ENCODE data around the gene GUCA1A. TPM values are rescaled to one million over a fixed set of nuclear protein-coding genes. Genes with fewer than 3 reads are reported as not detected.
"Not testable (repeated sequence)": the region's sequence is repeated elsewhere in the genome, so short reads cannot be mapped to it uniquely, and the experiment has no call there.

The GUCA1A gene
- total RNA-seq, 4 donors from 2014 or later: not detected

DNA sequence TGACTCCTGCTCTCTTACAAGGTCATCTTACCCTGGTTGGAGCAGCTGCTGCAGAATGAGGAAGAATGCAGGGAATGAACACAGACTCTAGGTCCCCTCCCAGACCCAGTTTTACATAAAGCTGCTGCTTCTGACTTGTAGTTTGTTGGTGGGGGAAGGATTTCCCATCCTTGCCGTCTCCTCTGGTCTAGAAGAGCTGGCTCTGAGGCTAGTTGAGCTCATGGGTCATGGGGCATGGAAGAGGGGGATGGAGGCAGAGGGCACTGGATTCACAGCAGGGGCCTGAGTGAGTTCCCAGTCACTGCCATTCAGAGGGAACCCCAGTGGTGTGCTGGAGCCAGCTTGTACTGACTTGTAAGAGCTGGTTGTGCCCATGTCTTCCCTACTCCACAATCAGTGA lies 9.2 kb upstream of the GUCA1A start:
- no peak overlapping the region for H3K4me3 ChIP-seq
- intact Hi-C loops (cut with DNase I; ENCODE audit: low total_unique reads) (no loop called here), in situ Hi-C loops (cut with MboI; ENCODE audit: low pct_ligation_motif_present in 1 of 4, low pct_unique_long_range_greater_than_20kb in 1 of 4, low sequenced_read_pairs in 3 of 4) (loop anchor here in 2 of 4 donors (10.0 kb wide), 1 partner anchor 89 kb away; no protein-coding TSS in a partner anchor)
- H3K9me3 ChIP-seq: no peaks in the 10 kb centered on the region
- 42% methylated on average over 1 of the region's 1 CpG; no CpG with 5 or more reads in 1 of the 2 donors for WGBS, 2 donors (ENCODE audit: low coverage in 1 of 2)
- no peaks in the 10 kb centered on the region for H3K27me3 ChIP-seq
- H3K4me1 ChIP-seq: peaks cover 0 to 4% (median 1%) of the 10 kb centered on the region in 4 donors
- no peaks in the 10 kb centered on the region for H3K36me3 ChIP-seq
- H3K27ac ChIP-seq: no peak overlapping the region
- TF ChIP-seq POLR2A (IDR thresholded peaks at IDR 0.05) (no peak), EP300 (IDR thresholded peaks at IDR 0.05; ENCODE audit: low read depth) (no peak)
- TF ChIP-seq, protein P1, sequence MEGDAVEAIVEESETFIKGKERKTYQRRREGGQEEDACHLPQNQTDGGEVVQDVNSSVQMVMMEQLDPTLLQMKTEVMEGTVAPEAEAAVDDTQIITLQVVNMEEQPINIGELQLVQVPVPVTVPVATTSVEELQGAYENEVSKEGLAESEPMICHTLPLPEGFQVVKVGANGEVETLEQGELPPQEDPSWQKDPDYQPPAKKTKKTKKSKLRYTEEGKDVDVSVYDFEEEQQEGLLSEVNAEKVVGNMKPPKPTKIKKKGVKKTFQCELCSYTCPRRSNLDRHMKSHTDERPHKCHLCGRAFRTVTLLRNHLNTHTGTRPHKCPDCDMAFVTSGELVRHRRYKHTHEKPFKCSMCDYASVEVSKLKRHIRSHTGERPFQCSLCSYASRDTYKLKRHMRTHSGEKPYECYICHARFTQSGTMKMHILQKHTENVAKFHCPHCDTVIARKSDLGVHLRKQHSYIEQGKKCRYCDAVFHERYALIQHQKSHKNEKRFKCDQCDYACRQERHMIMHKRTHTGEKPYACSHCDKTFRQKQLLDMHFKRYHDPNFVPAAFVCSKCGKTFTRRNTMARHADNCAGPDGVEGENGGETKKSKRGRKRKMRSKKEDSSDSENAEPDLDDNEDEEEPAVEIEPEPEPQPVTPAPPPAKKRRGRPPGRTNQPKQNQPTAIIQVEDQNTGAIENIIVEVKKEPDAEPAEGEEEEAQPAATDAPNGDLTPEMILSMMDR (IDR thresholded peaks at IDR 0.05): no peak
- DNase-seq: no peak

DNA sequence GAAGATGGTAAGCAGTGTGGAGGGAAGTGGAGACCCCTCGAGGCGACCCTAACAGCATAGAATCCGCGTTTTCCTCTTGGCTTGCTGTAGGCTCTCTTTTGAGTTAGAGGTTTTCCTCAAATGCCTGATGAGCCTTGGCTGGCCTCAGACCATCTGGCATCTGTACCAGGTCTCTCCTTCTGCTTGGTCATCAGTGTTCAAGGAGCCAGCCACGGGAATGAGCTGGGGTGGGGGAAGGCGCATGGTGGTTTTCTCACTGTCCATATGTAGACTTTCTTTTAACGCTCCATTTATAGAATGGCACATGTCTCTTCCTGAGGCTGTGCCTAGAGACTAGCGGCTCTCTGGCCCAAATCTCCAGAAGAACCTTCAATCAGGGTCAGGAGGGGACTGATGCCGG lies 8.1 kb upstream of the GUCA1A start:
- intact Hi-C loops (cut with DNase I; ENCODE audit: low total_unique reads): no loop called here

DNA sequence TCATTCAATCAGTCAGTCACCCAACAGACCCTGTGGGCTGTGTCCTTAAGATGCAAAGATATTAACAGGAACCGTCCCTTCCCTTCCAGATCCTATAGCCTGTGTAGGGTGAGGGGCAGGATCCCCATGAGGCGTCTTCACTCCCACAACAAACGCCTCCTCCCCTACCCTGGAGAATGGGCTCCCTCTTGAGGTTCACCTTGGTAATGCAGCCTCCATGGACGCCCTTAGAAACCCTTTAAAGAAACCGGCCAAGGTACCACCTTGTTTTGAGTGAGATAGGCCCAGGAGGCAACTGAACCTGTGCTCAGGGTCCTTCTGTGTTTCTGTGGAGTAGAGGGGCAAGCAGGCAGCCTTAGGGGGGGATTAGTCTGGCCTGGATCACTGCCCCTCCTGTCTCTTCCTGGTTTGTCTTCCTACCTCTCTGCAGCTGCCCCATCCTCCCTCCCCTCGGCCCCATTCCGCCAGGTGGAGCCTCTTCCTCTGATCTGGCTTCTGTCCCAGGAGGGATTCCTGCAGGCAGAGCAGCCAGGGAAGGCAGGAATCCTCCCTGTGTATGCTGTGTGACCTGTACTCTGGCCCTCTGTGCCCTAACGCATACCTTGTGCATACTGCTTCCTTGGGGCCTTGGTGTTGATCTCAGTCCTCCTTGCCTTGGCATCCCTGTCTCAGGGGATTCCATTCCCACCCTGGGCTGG lies 6.6 kb upstream of the GUCA1A start:
- Histone ChIP-seq H3K27me3 (no peaks in the 10 kb centered on the region), H3K9me3 (no peaks in the 10 kb centered on the region), H3K4me1 (peaks cover 0 to 4% (median 1%) of the 10 kb centered on the region in 4 donors), H3K27ac (peak overlapping the region in 1 of 4 donors; percentile 13), H3K36me3 (no peaks in the 10 kb centered on the region), H3K4me3 (no peak overlapping the region)
- TF ChIP-seq POLR2AphosphoS5 (IDR thresholded peaks at IDR 0.05): no peak
- TF ChIP-seq, protein P1 (IDR thresholded peaks at IDR 0.05): peak; percentile 96 to 98 (median 97)
- in situ Hi-C loops (cut with MboI; ENCODE audit: low pct_ligation_motif_present in 1 of 4, low pct_unique_long_range_greater_than_20kb in 1 of 4, low sequenced_read_pairs in 3 of 4) (loop anchor here in 3 of 4 donors (5.0 to 10.0 kb wide), 2 partner anchors 79 to 92 kb away; no protein-coding TSS in a partner anchor), intact Hi-C loops (cut with DNase I; ENCODE audit: low total_unique reads) (loop anchor here (2.0 kb wide), 1 partner anchor 92 kb away; no protein-coding TSS in a partner anchor)
- 6% methylated on average over 8 of the region's 8 CpGs; no CpG with 5 or more reads in 1 of the 2 donors for WGBS, 2 donors (ENCODE audit: low coverage in 1 of 2)
- DNase-seq: peak; percentile 77

More for the DNA sequence above, 8.1 kb upstream of the GUCA1A start:
- Histone ChIP-seq H3K27ac (no peak overlapping the region), H3K27me3 (no peaks in the 10 kb centered on the region), H3K4me3 (no peak overlapping the region), H3K9me3 (no peaks in the 10 kb centered on the region), H3K4me1 (peaks cover 0 to 4% (median 1%) of the 10 kb centered on the region in 4 donors), H3K36me3 (no peaks in the 10 kb centered on the region)
- no peak for TF ChIP-seq EP300 (IDR thresholded peaks at IDR 0.05; ENCODE audit: low read depth)
- TF ChIP-seq, protein P1 (IDR thresholded peaks at IDR 0.05): no peak
- TF ChIP-seq POLR2A (IDR thresholded peaks at IDR 0.05): no peak
- TF ChIP-seq POLR2AphosphoS5 (IDR thresholded peaks at IDR 0.05): no peak
- WGBS, 2 donors (ENCODE audit: low coverage in 1 of 2): 78 to 85% methylated on average over 5 to 9 of the region's 9 CpGs
- no peak for DNase-seq
- in situ Hi-C loops (cut with MboI; ENCODE audit: low pct_ligation_motif_present in 1 of 4, low pct_unique_long_range_greater_than_20kb in 1 of 4, low sequenced_read_pairs in 3 of 4): loop anchor here in 3 of 4 donors (5.0 to 10.0 kb wide), 2 partner anchors 78 to 90 kb away; no protein-coding TSS in a partner anchor

DNA sequence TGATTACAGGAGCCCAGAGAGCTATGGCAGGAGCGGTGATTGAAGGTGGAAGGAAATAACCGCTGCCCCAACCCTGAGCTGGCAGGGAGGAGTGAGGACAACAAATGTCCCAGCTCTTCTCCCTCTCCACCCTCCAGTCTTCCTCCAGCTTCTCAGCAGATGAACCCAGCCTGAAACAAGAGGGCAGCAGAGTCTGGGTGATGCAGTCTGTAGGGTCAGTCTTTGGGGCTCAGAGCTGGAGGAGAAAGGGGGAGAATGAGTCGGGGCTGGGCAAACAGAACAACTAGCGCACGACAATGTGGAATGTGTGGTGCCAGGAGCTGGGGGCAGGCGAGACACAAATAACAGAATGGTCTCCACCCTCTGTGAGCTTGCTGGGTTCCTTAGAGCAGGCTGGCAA lies 4.5 kb upstream of the GUCA1A start:
- H3K4me1 ChIP-seq: peaks cover 0 to 4% (median 1%) of the 10 kb centered on the region in 4 donors
- no peak overlapping the region for H3K27ac ChIP-seq
- 76 to 100% methylated on average over 1 to 6 of the region's 6 CpGs for WGBS, 2 donors (ENCODE audit: low coverage in 1 of 2)
- H3K27me3 ChIP-seq: no peaks in the 10 kb centered on the region
- TF ChIP-seq, protein P1 (IDR thresholded peaks at IDR 0.05): no peak
- TF ChIP-seq EP300 (IDR thresholded peaks at IDR 0.05; ENCODE audit: low read depth): no peak
- TF ChIP-seq POLR2AphosphoS5 (IDR thresholded peaks at IDR 0.05): no peak
- no peak for TF ChIP-seq POLR2A (IDR thresholded peaks at IDR 0.05)
- in situ Hi-C loops (cut with MboI; ENCODE audit: low pct_ligation_motif_present in 1 of 4, low pct_unique_long_range_greater_than_20kb in 1 of 4, low sequenced_read_pairs in 3 of 4): loop anchor here in 3 of 4 donors (5.0 to 10.0 kb wide), 2 partner anchors 81 to 94 kb away; no protein-coding TSS in a partner anchor
- DNase-seq: no peak
- no peak overlapping the region for H3K4me3 ChIP-seq
- H3K9me3 ChIP-seq: no peaks in the 10 kb centered on the region
- intact Hi-C loops (cut with DNase I; ENCODE audit: low total_unique reads): no loop called here
- no peaks in the 10 kb centered on the region for H3K36me3 ChIP-seq

DNA sequence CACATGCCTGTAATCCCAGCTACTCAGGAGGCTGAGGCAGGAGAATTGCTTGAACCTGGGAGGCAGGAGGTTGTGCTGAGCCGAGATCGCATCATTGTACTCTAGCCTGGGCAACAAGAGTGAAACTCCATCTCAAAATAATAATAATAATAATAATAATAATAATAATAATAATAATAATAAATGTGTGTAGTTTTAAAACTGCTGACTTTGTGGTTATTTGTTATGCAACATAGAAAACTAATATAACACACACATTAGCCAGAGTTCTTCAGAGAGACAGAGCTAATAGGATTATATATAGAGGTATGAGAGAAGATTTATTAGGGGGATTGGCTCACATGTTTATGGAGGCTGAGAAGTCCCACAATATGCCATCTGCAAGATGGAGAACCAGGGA lies 3.4 kb upstream of the GUCA1A start:
- intact Hi-C loops (cut with DNase I; ENCODE audit: low total_unique reads); H3K27me3 ChIP-seq; H3K4me1 ChIP-seq; H3K27ac ChIP-seq; H3K36me3 ChIP-seq; H3K9me3 ChIP-seq; H3K4me3 ChIP-seq; DNase-seq: not testable (repeated sequence)
- in situ Hi-C loops (cut with MboI; ENCODE audit: low pct_ligation_motif_present in 1 of 4, low pct_unique_long_range_greater_than_20kb in 1 of 4, low sequenced_read_pairs in 3 of 4): loop anchor here in 3 of 4 donors (5.0 to 10.0 kb wide), 2 partner anchors 82 to 95 kb away; no protein-coding TSS in a partner anchor
- 47% methylated on average over 2 of the region's 2 CpGs; no CpG with 5 or more reads in 1 of the 2 donors for WGBS, 2 donors (ENCODE audit: low coverage in 1 of 2)

Measured in transverse colon (tissue), 4 donors.